ENCODE results near the gene ADCY10. TPM values are rescaled to one million over a fixed set of nuclear protein-coding genes. Genes with fewer than 3 reads are reported as not detected.

Gene ADCY10
- total RNA-seq, 1 donor from 2014 or later: not detected

- Mint-ChIP-seq H3K4me3 (no peak overlapping the region), H3K27me3 (ENCODE audit: low read depth) (no peaks in the 10 kb centered on the region), H3K27ac (ENCODE audit: unreplicated experiment) (no peak overlapping the region), H3K9me3 (no peaks in the 10 kb centered on the region), H3K36me3 (ENCODE audit: low read depth) (no peaks in the 10 kb centered on the region), H3K4me1 (peaks cover 10% of the 10 kb centered on the region)
- TF ChIP-seq CTCF (conservative IDR thresholded peaks at IDR 0.05): no peak
- no peak for DNase-seq (ENCODE audit: low read depth, low spot score)
Measured at GRCh38 chr1:167924543-167925231, 10.8 kb upstream of the ADCY10 start.

GRCh38 chr1:167924102-167924501 is 10.2 kb upstream of the ADCY10 start:
- DNase-seq (ENCODE audit: low read depth, low spot score): no peak
- TF ChIP-seq CTCF (conservative IDR thresholded peaks at IDR 0.05): no peak
- Mint-ChIP-seq H3K9me3 (no peaks in the 10 kb centered on the region), H3K27me3 (ENCODE audit: low read depth) (no peaks in the 10 kb centered on the region), H3K27ac (ENCODE audit: unreplicated experiment) (no peak overlapping the region), H3K36me3 (ENCODE audit: low read depth) (no peaks in the 10 kb centered on the region), H3K4me1 (peaks cover 10% of the 10 kb centered on the region), H3K4me3 (no peak overlapping the region)

- DNase-seq (ENCODE audit: low read depth, low spot score): no peak
- H3K27me3 Mint-ChIP-seq (ENCODE audit: low read depth): no peaks in the 10 kb centered on the region
- no peak overlapping the region for H3K27ac Mint-ChIP-seq (ENCODE audit: unreplicated experiment)
- no peaks in the 10 kb centered on the region for H3K36me3 Mint-ChIP-seq (ENCODE audit: low read depth)
- H3K9me3 Mint-ChIP-seq: no peaks in the 10 kb centered on the region
- no peak overlapping the region for H3K4me3 Mint-ChIP-seq
- TF ChIP-seq CTCF (conservative IDR thresholded peaks at IDR 0.05): no peak
- peaks cover 10% of the 10 kb centered on the region for H3K4me1 Mint-ChIP-seq
Measured at GRCh38 chr1:167923324-167924056, 9.6 kb upstream of the ADCY10 start.

GRCh38 chr1:167922611-167923074 is 8.7 kb upstream of the ADCY10 start:
- Mint-ChIP-seq H3K9me3 (no peaks in the 10 kb centered on the region), H3K27me3 (ENCODE audit: low read depth) (no peaks in the 10 kb centered on the region), H3K27ac (ENCODE audit: unreplicated experiment) (no peak overlapping the region), H3K36me3 (ENCODE audit: low read depth) (no peaks in the 10 kb centered on the region), H3K4me3 (no peak overlapping the region), H3K4me1 (peaks cover 9% of the 10 kb centered on the region)
- TF ChIP-seq CTCF (conservative IDR thresholded peaks at IDR 0.05): no peak
- DNase-seq (ENCODE audit: low read depth, low spot score): no peak

- DNase-seq (ENCODE audit: low read depth, low spot score): no peak
- TF ChIP-seq CTCF (conservative IDR thresholded peaks at IDR 0.05): no peak
- H3K4me1 Mint-ChIP-seq: peaks cover 3% of the 10 kb centered on the region
- no peaks in the 10 kb centered on the region for H3K27me3 Mint-ChIP-seq (ENCODE audit: low read depth)
- H3K27ac Mint-ChIP-seq (ENCODE audit: unreplicated experiment): no peak overlapping the region
- no peak overlapping the region for H3K4me3 Mint-ChIP-seq
- H3K9me3 Mint-ChIP-seq: no peaks in the 10 kb centered on the region
- H3K36me3 Mint-ChIP-seq (ENCODE audit: low read depth): peaks cover under 1% of the 10 kb centered on the region
Measured at GRCh38 chr1:167922023-167922422, 8.1 kb upstream of the ADCY10 start.

Data from neural crest cell (in vitro differentiated cells).